Hematopoietic multipotent progenitor cell treated with erythropoietin and hydrocortisone succinate and interleukin-3 and kit ligand, for 4 days (in vitro differentiated cells): Measurements from ENCODE around the gene SUN5.

Source experiments
- DNase-seq: peaks from one replicate; pipeline ENCODE4 v3.0.0-alpha.2; 2015

The SUN5 gene

GRCh38 chr20:32991792-32992641, 12.2 kb downstream of the SUN5 start:
- DNase-seq: no peak

- no peak for DNase-seq
These were observed 12.8 kb downstream of the SUN5 start for GRCh38 chr20:32991383-32991782.

GRCh38 chr20:32990426-32990825, 13.8 kb downstream of the SUN5 start:
- no peak for DNase-seq

GRCh38 chr20:32989507-32990283, 14.5 kb downstream of the SUN5 start:
- no peak for DNase-seq

- DNase-seq: no peak
These were observed 16.2 kb downstream of the SUN5 start for GRCh38 chr20:32988008-32988407.

GRCh38 chr20:32987044-32987825, 17.0 kb downstream of the SUN5 start:
- DNase-seq: no peak

- DNase-seq: no peak
These were observed 17.8 kb downstream of the SUN5 start for GRCh38 chr20:32986331-32986966.

GRCh38 chr20:32985596-32985995, 18.6 kb downstream of the SUN5 start:
- DNase-seq: no peak

- DNase-seq: no peak
These were observed 19.4 kb downstream of the SUN5 start for GRCh38 chr20:32984631-32985354.

- peak; percentile 63 for DNase-seq
These were observed 20.0 kb downstream of the SUN5 start for GRCh38 chr20:32984196-32984595.

GRCh38 chr20:32983459-32984112, 20.6 kb downstream of the SUN5 start:
- no peak for DNase-seq

GRCh38 chr20:32982617-32983458, 21.4 kb downstream of the SUN5 start:
- DNase-seq: no peak

- DNase-seq: no peak
These were observed 23.2 kb downstream of the SUN5 start for GRCh38 chr20:32980990-32981389.

- no peak for DNase-seq
These were observed 23.9 kb downstream of the SUN5 start for GRCh38 chr20:32980131-32980941.

GRCh38 chr20:32979201-32979998, 24.8 kb downstream of the SUN5 start:
- DNase-seq: no peak

- no peak for DNase-seq
These were observed 26.3 kb downstream of the SUN5 start for GRCh38 chr20:32978009-32978335.

GRCh38 chr20:32977281-32978008, 26.8 kb downstream of the SUN5 start:
- no peak for DNase-seq

GRCh38 chr20:32976746-32977145, 27.5 kb downstream of the SUN5 start:
- peak; percentile 44 for DNase-seq
